Brain microvascular endothelial cell (primary cell): ENCODE data around the gene OLFM1.

ENCODE experiments used
- DNase-seq: peaks from one replicate; pipeline ENCODE4 v3.0.0-alpha.2; 2020
- H3K27ac ChIP-seq: fragments of 250-450 bp; sonication (Bioruptor Pico); 2 replicates; pipeline ENCODE4 v1.5.1; 2020; ENCODE audit warnings: mild to moderate bottlenecking, moderate library complexity
- H3K27me3 ChIP-seq: fragments of 250-450 bp; sonication (Bioruptor Pico); replicated peaks from 2 replicates; pipeline ENCODE4 v1.5.1; 2020; ENCODE audit warnings: mild to moderate bottlenecking
- H3K36me3 ChIP-seq: fragments of 250-450 bp; sonication (Bioruptor Pico); replicated peaks from 2 replicates; pipeline ENCODE4 v1.5.1; 2020; ENCODE audit warnings: mild to moderate bottlenecking
- H3K4me3 ChIP-seq: 2 replicates; pipeline ENCODE4 v1.5.1; 2011; ENCODE audit warnings: low read depth, mild to moderate bottlenecking, control low read depth, low read length, moderate library complexity
- CTCF ChIP-seq: IDR thresholded peaks from 2 replicates; pipeline ENCODE4 v1.5.1; 2011; ENCODE audit warnings: low read depth, mild to moderate bottlenecking, moderate library complexity, low read length, control low read depth, inconsistent platforms; ENCODE audit errors: missing control alignments
- in situ Hi-C: cut with HindIII; loops from 2 replicates; pipeline ENCODE4 v1.10.0; 2017; ENCODE audit warnings: low sequenced_read_pairs, low pct_ligation_motif_present

Gene OLFM1

GRCh38 chr9:135099574-135099973, 12.1 kb downstream of the OLFM1 start:
- no peak for DNase-seq
- in situ Hi-C loops: no loop called here
- no peak for TF ChIP-seq CTCF

DNA sequence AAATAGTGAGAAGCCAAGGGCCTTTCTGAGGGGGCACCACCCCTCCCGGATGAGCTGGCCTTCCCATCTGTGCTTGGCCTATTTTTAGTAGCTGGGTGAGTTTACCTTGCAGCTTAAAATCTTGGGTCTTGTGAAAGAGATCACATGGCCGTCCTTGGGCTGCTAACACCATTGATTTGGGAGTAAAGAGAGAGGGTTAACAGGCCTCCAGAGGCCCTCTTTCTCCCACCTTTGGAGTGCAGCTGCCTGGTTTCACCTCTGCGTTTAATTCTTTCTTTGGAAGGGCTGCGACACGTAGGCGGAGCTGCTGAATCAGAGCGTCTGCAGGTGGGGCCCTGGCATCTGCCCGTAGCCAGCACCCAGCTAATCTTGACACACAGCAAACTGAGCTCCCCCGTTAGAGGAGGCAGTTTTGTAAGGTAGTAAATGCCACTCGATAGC, 12.8 kb downstream of the OLFM1 start:
- Histone ChIP-seq H3K4me3 (no peak overlapping the region), H3K36me3 (no peaks in the 10 kb centered on the region), H3K27ac (no peak overlapping the region), H3K27me3 (no peaks in the 10 kb centered on the region)
- in situ Hi-C loops: no loop called here
- no peak for DNase-seq
- no peak for TF ChIP-seq CTCF

More at GRCh38 chr9:135099574-135099973, 12.1 kb downstream of the OLFM1 start:
- H3K36me3 ChIP-seq: no peaks in the 10 kb centered on the region
- no peaks in the 10 kb centered on the region for H3K27me3 ChIP-seq
- H3K27ac ChIP-seq: no peak overlapping the region
- no peak overlapping the region for H3K4me3 ChIP-seq

GRCh38 chr9:135100725-135101410, 13.4 kb downstream of the OLFM1 start:
- H3K4me3 ChIP-seq: no peak overlapping the region
- no peaks in the 10 kb centered on the region for H3K27me3 ChIP-seq
- in situ Hi-C loops: no loop called here
- TF ChIP-seq CTCF: no peak
- DNase-seq: no peak
- no peak overlapping the region for H3K27ac ChIP-seq
- H3K36me3 ChIP-seq: no peaks in the 10 kb centered on the region

DNA sequence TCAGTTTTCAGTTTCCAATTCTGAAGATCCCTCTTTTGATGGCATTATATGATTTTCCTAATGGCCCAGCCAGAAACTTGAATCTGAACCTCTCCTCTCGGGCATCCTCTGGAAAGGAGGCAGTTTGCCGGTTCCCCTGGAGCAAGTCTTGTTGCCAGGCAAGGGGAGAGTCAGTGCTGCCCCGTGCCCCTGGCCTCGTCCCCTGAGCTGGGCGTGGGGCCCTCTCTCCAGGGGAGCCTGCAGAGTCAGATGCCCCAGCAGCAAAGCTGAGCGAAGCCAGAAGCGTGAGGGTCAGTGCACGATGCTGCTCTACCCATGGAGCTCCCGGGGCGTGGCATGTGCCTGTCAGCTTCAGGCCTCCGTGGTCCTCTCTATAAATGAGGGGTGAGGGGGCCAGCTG, 14.0 kb downstream of the OLFM1 start:
- no peak for TF ChIP-seq CTCF
- no peak for DNase-seq
- H3K4me3 ChIP-seq: no peak overlapping the region
- no peaks in the 10 kb centered on the region for H3K36me3 ChIP-seq
- H3K27ac ChIP-seq: no peak overlapping the region
- in situ Hi-C loops: no loop called here
- no peaks in the 10 kb centered on the region for H3K27me3 ChIP-seq

DNA sequence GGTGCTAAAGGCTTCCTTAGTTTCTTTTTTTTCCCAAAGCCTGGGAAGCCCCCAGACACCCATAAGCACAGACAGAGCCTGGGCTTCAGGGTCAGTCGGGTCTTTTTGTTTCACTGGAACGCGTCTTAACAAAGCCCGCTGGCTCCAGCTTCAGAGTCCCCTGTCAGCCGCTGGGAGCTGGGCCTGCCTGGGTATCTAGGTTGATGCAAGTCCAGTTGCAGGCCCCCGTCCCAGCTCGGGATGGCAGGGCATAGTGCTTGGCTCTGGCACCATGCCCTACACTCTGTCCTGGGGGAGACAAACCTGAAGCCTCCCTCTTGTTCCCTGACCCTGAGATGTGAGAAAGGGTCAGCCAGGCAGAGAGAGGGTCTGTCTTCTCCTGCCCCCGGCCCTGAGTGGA, 14.5 kb downstream of the OLFM1 start:
- Histone ChIP-seq H3K27ac (no peak overlapping the region), H3K27me3 (no peaks in the 10 kb centered on the region), H3K4me3 (no peak overlapping the region), H3K36me3 (no peaks in the 10 kb centered on the region)
- in situ Hi-C loops: no loop called here
- no peak for DNase-seq
- no peak for TF ChIP-seq CTCF

- Histone ChIP-seq H3K4me3 (no peak overlapping the region), H3K27me3 (no peaks in the 10 kb centered on the region), H3K27ac (no peak overlapping the region), H3K36me3 (no peaks in the 10 kb centered on the region)
- TF ChIP-seq CTCF: no peak
- in situ Hi-C loops: no loop called here
- DNase-seq: no peak
Measured at GRCh38 chr9:135102331-135102730, 14.9 kb downstream of the OLFM1 start.
